Adrenal gland (tissue), 5 donors: ENCODE measurements around the gene MTMR12.

Source experiments
- CTCF ChIP-seq, 6 experiments: fragments of 450-650 bp in 4 of 6; fragments of 200-600 bp in 2 of 6; sonication (generic) in 1 of 6; IDR thresholded peaks; 1 replicate in 5 of 6; 2 replicates in 1 of 6; pipeline versions ENCODE4 v1.5.1 to v1.8.0; 2016 to 2021; ENCODE audit warnings: antibody characterized with exemption in 6 of 6, mild to moderate bottlenecking in 2 of 6, moderate library complexity in 1 of 6
- POLR2A ChIP-seq, 2 donors: fragments of 450-650 bp; IDR thresholded peaks; one replicate each; pipeline ENCODE4 v1.6.1; 2017; ENCODE audit warnings: antibody characterized with exemption in 2 of 2, mild to moderate bottlenecking in 2 of 2, moderate library complexity in 1 of 2
- donor health status: DM: no; HTN: no; CAD: no.

- TF ChIP-seq CTCF (IDR thresholded peaks at IDR 0.05) (no peak), POLR2A (IDR thresholded peaks at IDR 0.05) (no peak)
These were observed 12.3 kb upstream of the MTMR12 start for GRCh38 chr5:32325062-32325461.
